GM19193 (cell line): ENCODE measurements around the gene TCF7.

Experiments used
- POLR2A ChIP-seq: IDR thresholded peaks from 4 replicates; pipeline ENCODE4 v1.6.1; 2011; ENCODE audit not compliant: insufficient read depth, insufficient read length; ENCODE audit errors: extremely low read depth

TCF7 gene

GRCh38 chr5:134084570-134084969, 29.9 kb upstream of the TCF7 start:
- no peak for TF ChIP-seq POLR2A

GRCh38 chr5:134085411-134085810, 29.1 kb upstream of the TCF7 start:
- no peak for TF ChIP-seq POLR2A

GRCh38 chr5:134086225-134086942, 28.1 kb upstream of the TCF7 start:
- TF ChIP-seq POLR2A: no peak

GRCh38 chr5:134086943-134087305, 27.6 kb upstream of the TCF7 start:
- TF ChIP-seq POLR2A: no peak

GRCh38 chr5:134088291-134088690, 26.2 kb upstream of the TCF7 start:
- TF ChIP-seq POLR2A: no peak

GRCh38 chr5:134088994-134089560, 25.4 kb upstream of the TCF7 start:
- no peak for TF ChIP-seq POLR2A

GRCh38 chr5:134090522-134090921, 24.0 kb upstream of the TCF7 start:
- no peak for TF ChIP-seq POLR2A

GRCh38 chr5:134091626-134092121, 22.8 kb upstream of the TCF7 start:
- TF ChIP-seq POLR2A: no peak

GRCh38 chr5:134092875-134093274, 21.6 kb upstream of the TCF7 start:
- TF ChIP-seq POLR2A: no peak

GRCh38 chr5:134093351-134093750, 21.1 kb upstream of the TCF7 start:
- no peak for TF ChIP-seq POLR2A

GRCh38 chr5:134095293-134095692, 19.2 kb upstream of the TCF7 start:
- TF ChIP-seq POLR2A: no peak

- TF ChIP-seq POLR2A: no peak
Observed at GRCh38 chr5:134095887-134096589, 18.4 kb upstream of the TCF7 start.

- no peak for TF ChIP-seq POLR2A
Observed at GRCh38 chr5:134097211-134097749, 17.2 kb upstream of the TCF7 start.

GRCh38 chr5:134098690-134099089, 15.8 kb upstream of the TCF7 start:
- TF ChIP-seq POLR2A: no peak

- TF ChIP-seq POLR2A: no peak
Observed at GRCh38 chr5:134099288-134099872, 15.1 kb upstream of the TCF7 start.
